Parathyroid adenoma (tissue), 2 donors: Measurements from ENCODE around the gene FAM110A.

Source experiments
- H2AFZ ChIP-seq: fragments of 300-600 bp; sonication (generic); one replicate; pipeline ENCODE4 v1.7.0; 2017; ENCODE audit warnings: antibody characterized with exemption, mild to moderate bottlenecking
- H3K27ac ChIP-seq: fragments of 300-600 bp; sonication (generic); one replicate; pipeline ENCODE4 v1.7.0; 2017
- H3K27me3 ChIP-seq: fragments of 300-600 bp; sonication (generic); one replicate; pipeline ENCODE4 v1.7.0; 2017; ENCODE audit warnings: low read length; ENCODE audit not compliant: control insufficient read depth, insufficient read depth
- H3K36me3 ChIP-seq: fragments of 300-600 bp; sonication (generic); one replicate; pipeline ENCODE4 v1.7.0; 2017; ENCODE audit warnings: low read length; ENCODE audit not compliant: control insufficient read depth, insufficient read depth
- H3K4me1 ChIP-seq: fragments of 300-600 bp; sonication (generic); one replicate; pipeline ENCODE4 v1.7.0; 2017; ENCODE audit warnings: control low read depth
- H3K4me2 ChIP-seq: fragments of 300-600 bp; sonication (generic); one replicate; pipeline ENCODE4 v1.7.0; 2017; ENCODE audit warnings: low read length
- H3K4me3 ChIP-seq: fragments of 300-600 bp; sonication (generic); one replicate; pipeline ENCODE4 v1.7.0; 2017; ENCODE audit warnings: low read depth, low read length
- H3K79me2 ChIP-seq: fragments of 300-600 bp; sonication (generic); one replicate; pipeline ENCODE4 v1.7.0; 2017; ENCODE audit warnings: control low read depth
- H3K9ac ChIP-seq: fragments of 300-600 bp; sonication (generic); one replicate; pipeline ENCODE4 v1.7.0; 2017; ENCODE audit warnings: mild to moderate bottlenecking
- H3K9me3 ChIP-seq: fragments of 300-600 bp; sonication (generic); one replicate; pipeline ENCODE4 v1.7.0; 2017; ENCODE audit warnings: low read length; ENCODE audit not compliant: control insufficient read depth
- CTCF ChIP-seq: fragments of 300-600 bp; sonication (generic); IDR thresholded peaks from one replicate; pipeline ENCODE4 v1.7.0; 2017; ENCODE audit warnings: antibody characterized with exemption, mild to moderate bottlenecking
- donor health status: primary hyperparathyroidism.

Gene FAM110A

GRCh38 chr20:821046-821730 lies 12.3 kb upstream of the FAM110A start:
- TF ChIP-seq CTCF: no peak
- no peaks in the 10 kb centered on the region for H3K9me3 ChIP-seq

GRCh38 chr20:821731-822065 lies 11.8 kb upstream of the FAM110A start:
- Histone ChIP-seq H3K36me3 (no peaks in the 10 kb centered on the region), H2AFZ (peak overlapping the region; percentile 68), H3K9ac (no peak overlapping the region), H3K4me3 (no peak overlapping the region), H3K27ac (peak overlapping the region; percentile 52), H3K4me1 (peaks cover 11% of the 10 kb centered on the region), H3K4me2 (no peak overlapping the region), H3K9me3 (no peaks in the 10 kb centered on the region), H3K79me2 (no peaks in the 10 kb centered on the region), H3K27me3 (no peaks in the 10 kb centered on the region)
- TF ChIP-seq CTCF: no peak

More at GRCh38 chr20:821046-821730, 12.3 kb upstream of the FAM110A start:
- Histone ChIP-seq H3K27ac (peak overlapping the region; percentile 52), H2AFZ (peak overlapping the region; percentile 68), H3K9ac (no peak overlapping the region), H3K4me1 (peaks cover 11% of the 10 kb centered on the region), H3K4me2 (peak overlapping the region; percentile 15), H3K36me3 (no peaks in the 10 kb centered on the region), H3K27me3 (no peaks in the 10 kb centered on the region), H3K4me3 (no peak overlapping the region), H3K79me2 (no peaks in the 10 kb centered on the region)

- no peak overlapping the region for H3K4me2 ChIP-seq
- no peak for TF ChIP-seq CTCF
- no peaks in the 10 kb centered on the region for H3K27me3 ChIP-seq
- peaks cover 17% of the 10 kb centered on the region for H3K4me1 ChIP-seq
- H3K9ac ChIP-seq: no peak overlapping the region
- H3K79me2 ChIP-seq: no peaks in the 10 kb centered on the region
- no peaks in the 10 kb centered on the region for H3K9me3 ChIP-seq
- no peaks in the 10 kb centered on the region for H3K36me3 ChIP-seq
- H3K4me3 ChIP-seq: no peak overlapping the region
- H3K27ac ChIP-seq: no peak overlapping the region
- H2AFZ ChIP-seq: no peak overlapping the region
Measured at GRCh38 chr20:822651-823573, 10.6 kb upstream of the FAM110A start.

DNA sequence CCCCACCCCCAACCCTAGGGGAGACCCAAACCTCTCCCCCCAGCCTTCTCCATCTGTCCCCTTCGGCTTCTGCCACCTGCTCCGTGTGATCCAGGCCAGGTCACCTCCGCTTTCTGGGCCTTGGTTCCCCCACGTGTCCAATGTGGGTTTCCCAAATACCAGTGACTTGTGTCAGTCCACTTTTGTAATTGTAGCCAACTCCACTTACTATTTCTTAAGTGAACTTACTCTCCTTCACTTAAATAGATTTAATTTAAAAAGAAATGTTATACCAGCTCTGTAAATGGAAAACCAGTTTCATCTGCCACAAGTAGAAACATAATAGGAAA lies 10.0 kb upstream of the FAM110A start:
- no peak overlapping the region for H2AFZ ChIP-seq
- no peaks in the 10 kb centered on the region for H3K9me3 ChIP-seq
- TF ChIP-seq CTCF: no peak
- H3K4me1 ChIP-seq: peaks cover 21% of the 10 kb centered on the region
- H3K4me3 ChIP-seq: no peak overlapping the region
- no peaks in the 10 kb centered on the region for H3K27me3 ChIP-seq
- no peaks in the 10 kb centered on the region for H3K79me2 ChIP-seq
- H3K36me3 ChIP-seq: no peaks in the 10 kb centered on the region
- H3K27ac ChIP-seq: no peak overlapping the region
- H3K9ac ChIP-seq: no peak overlapping the region
- no peak overlapping the region for H3K4me2 ChIP-seq
